ENCODE results near the gene EFNB2. TPM values are rescaled to one million over a fixed set of nuclear protein-coding genes. Genes with fewer than 3 reads are reported as not detected.

Gene EFNB2
- total RNA-seq, 1 experiment from 2014 or later = 16.9 TPM

- CTCF ChIA-PET = no interaction called here
- DNase-seq = no peak
These were observed 67.9 kb downstream of the EFNB2 start for GRCh38 chr13:106467427-106468122.

DNA sequence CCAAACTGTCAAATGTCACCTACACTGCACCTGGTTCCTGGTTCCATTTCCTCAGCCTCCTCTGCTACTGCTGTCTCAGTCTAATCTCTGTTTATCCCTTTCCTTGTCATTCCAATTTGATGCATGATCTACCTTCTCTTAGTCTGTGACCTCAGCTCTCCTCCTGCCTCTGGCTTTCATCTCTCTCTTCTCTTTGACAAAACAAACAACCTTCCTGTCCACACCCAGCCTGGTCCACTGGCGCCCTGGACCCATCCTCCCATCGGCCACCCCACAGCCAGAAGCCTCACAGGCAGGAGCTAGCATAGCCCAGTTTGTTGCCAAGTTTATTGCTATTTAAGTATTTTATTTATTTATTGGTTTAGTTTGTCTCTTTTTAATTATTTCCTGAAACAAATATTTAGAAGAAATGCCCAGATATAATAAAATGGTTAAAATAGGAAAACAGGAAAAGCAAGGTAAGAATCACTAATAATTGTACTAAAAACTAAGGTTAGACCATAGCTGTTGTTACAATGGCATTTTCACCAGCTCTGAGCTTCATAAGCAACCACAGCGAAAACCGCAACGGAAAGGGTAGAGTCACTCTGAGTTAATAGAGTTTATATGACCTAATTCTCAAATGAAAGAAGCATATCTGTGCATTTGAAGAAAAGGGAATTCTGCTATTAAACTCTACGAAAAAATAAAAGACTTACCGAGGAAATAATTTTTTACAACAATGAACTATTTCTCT, 68.6 kb downstream of the EFNB2 start:
- Mint-ChIP-seq H3K9me3 (ENCODE audit: low read depth, unreplicated experiment) (no peaks in the 10 kb centered on the region), H3K27me3 (ENCODE audit: unreplicated experiment) (no peaks in the 10 kb centered on the region), H3K4me1 (ENCODE audit: low read depth, unreplicated experiment) (no peaks in the 10 kb centered on the region), H3K27ac (ENCODE audit: unreplicated experiment) (no peak overlapping the region), H3K36me3 (ENCODE audit: insufficient read depth, unreplicated experiment) (no peaks in the 10 kb centered on the region), H3K4me3 (ENCODE audit: low read depth, unreplicated experiment) (no peak overlapping the region)
- intact Hi-C loops (cut with micrococcal nuclease; ENCODE audit: unreplicated experiment) = no loop called here
- BruUV-seq (replicated peaks) = no TSS peak
- TF ChIP-seq, protein P1, sequence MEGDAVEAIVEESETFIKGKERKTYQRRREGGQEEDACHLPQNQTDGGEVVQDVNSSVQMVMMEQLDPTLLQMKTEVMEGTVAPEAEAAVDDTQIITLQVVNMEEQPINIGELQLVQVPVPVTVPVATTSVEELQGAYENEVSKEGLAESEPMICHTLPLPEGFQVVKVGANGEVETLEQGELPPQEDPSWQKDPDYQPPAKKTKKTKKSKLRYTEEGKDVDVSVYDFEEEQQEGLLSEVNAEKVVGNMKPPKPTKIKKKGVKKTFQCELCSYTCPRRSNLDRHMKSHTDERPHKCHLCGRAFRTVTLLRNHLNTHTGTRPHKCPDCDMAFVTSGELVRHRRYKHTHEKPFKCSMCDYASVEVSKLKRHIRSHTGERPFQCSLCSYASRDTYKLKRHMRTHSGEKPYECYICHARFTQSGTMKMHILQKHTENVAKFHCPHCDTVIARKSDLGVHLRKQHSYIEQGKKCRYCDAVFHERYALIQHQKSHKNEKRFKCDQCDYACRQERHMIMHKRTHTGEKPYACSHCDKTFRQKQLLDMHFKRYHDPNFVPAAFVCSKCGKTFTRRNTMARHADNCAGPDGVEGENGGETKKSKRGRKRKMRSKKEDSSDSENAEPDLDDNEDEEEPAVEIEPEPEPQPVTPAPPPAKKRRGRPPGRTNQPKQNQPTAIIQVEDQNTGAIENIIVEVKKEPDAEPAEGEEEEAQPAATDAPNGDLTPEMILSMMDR (IDR thresholded peaks at IDR 0.05; ENCODE audit: unreplicated experiment) = no peak
- CTCF ChIA-PET = no interaction called here
- no peak for DNase-seq

More at GRCh38 chr13:106467427-106468122, 67.9 kb downstream of the EFNB2 start:
- no peaks in the 10 kb centered on the region for H3K27me3 Mint-ChIP-seq (ENCODE audit: unreplicated experiment)
- H3K4me1 Mint-ChIP-seq (ENCODE audit: low read depth, unreplicated experiment) = peaks cover 5% of the 10 kb centered on the region
- H3K27ac Mint-ChIP-seq (ENCODE audit: unreplicated experiment) = no peak overlapping the region
- no peaks in the 10 kb centered on the region for H3K9me3 Mint-ChIP-seq (ENCODE audit: low read depth, unreplicated experiment)
- H3K4me3 Mint-ChIP-seq (ENCODE audit: low read depth, unreplicated experiment) = no peak overlapping the region
- TF ChIP-seq, protein P1 (IDR thresholded peaks at IDR 0.05; ENCODE audit: unreplicated experiment) = no peak
- H3K36me3 Mint-ChIP-seq (ENCODE audit: insufficient read depth, unreplicated experiment) = no peaks in the 10 kb centered on the region
- intact Hi-C loops (cut with micrococcal nuclease; ENCODE audit: unreplicated experiment) = no loop called here
- no TSS peak for BruUV-seq (replicated peaks)

DNA sequence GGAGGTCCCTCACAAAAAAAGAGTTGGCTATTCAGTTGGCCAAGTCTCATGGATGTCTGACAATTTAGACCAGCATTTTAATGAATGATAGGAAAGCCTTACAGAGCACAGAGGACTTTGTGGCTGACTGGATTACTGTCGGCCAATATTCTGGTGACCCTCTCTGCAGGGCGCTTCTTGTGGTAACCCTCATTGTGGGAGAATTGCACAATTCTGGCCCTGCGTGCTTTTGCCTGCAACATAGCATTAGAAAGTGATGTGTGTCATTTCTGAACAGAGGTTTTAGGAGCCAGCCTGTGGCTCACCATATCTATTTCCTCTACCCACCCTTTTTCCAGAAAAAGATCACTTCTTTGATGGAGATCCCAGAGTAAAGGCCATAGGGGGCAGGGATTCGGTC, 71.4 kb downstream of the EFNB2 start:
- DNase-seq = no peak
- H3K4me3 Mint-ChIP-seq (ENCODE audit: low read depth, unreplicated experiment) = no peak overlapping the region
- H3K4me1 Mint-ChIP-seq (ENCODE audit: low read depth, unreplicated experiment) = no peaks in the 10 kb centered on the region
- no peaks in the 10 kb centered on the region for H3K36me3 Mint-ChIP-seq (ENCODE audit: insufficient read depth, unreplicated experiment)
- intact Hi-C loops (cut with micrococcal nuclease; ENCODE audit: unreplicated experiment) = no loop called here
- H3K27ac Mint-ChIP-seq (ENCODE audit: unreplicated experiment) = no peak overlapping the region
- no peaks in the 10 kb centered on the region for H3K27me3 Mint-ChIP-seq (ENCODE audit: unreplicated experiment)
- H3K9me3 Mint-ChIP-seq (ENCODE audit: low read depth, unreplicated experiment) = no peaks in the 10 kb centered on the region
- TF ChIP-seq, protein P1 (IDR thresholded peaks at IDR 0.05; ENCODE audit: unreplicated experiment) = no peak
- CTCF ChIA-PET = no interaction called here
- BruUV-seq (replicated peaks) = no TSS peak

- H3K4me1 Mint-ChIP-seq (ENCODE audit: low read depth, unreplicated experiment) = no peaks in the 10 kb centered on the region
- no TSS peak for BruUV-seq (replicated peaks)
- H3K9me3 Mint-ChIP-seq (ENCODE audit: low read depth, unreplicated experiment) = no peaks in the 10 kb centered on the region
- TF ChIP-seq, protein P1 (IDR thresholded peaks at IDR 0.05; ENCODE audit: unreplicated experiment) = no peak
- DNase-seq = no peak
- H3K27ac Mint-ChIP-seq (ENCODE audit: unreplicated experiment) = no peak overlapping the region
- no peak overlapping the region for H3K4me3 Mint-ChIP-seq (ENCODE audit: low read depth, unreplicated experiment)
- no peaks in the 10 kb centered on the region for H3K27me3 Mint-ChIP-seq (ENCODE audit: unreplicated experiment)
- intact Hi-C loops (cut with micrococcal nuclease; ENCODE audit: unreplicated experiment) = no loop called here
- H3K36me3 Mint-ChIP-seq (ENCODE audit: insufficient read depth, unreplicated experiment) = no peaks in the 10 kb centered on the region
- CTCF ChIA-PET = no interaction called here
These were observed 72.8 kb downstream of the EFNB2 start for GRCh38 chr13:106462710-106463109.
